Cardiac muscle cell (in vitro differentiated cells and primary cell): Measurements from ENCODE around the gene MXD1. TPM values are rescaled to one million over a fixed set of nuclear protein-coding genes. Genes with fewer than 3 reads are reported as not detected.

Experiments used
- DNase-seq, 2 donors: peaks; one replicate each; pipeline versions ENCODE4 v3.0.0 to v3.0.0-alpha.2; 2010 to 2017; ENCODE audit warnings: low read depth in 1 of 2, low spot score in 1 of 2
- H3K27ac ChIP-seq: fragments of 200-600 bp; sonication (generic); 2 replicates; pipeline ENCODE4 v1.5.1; 2016
- H3K27me3 ChIP-seq: fragments of 200-600 bp; sonication (generic); 2 replicates; pipeline ENCODE4 v1.6.0; 2016; ENCODE audit warnings: control low read depth
- H3K36me3 ChIP-seq: fragments of 200-600 bp; sonication (generic); 2 replicates; pipeline ENCODE4 v1.5.1; 2016; ENCODE audit warnings: control low read depth
- H3K4me1 ChIP-seq: fragments of 200-600 bp; sonication (generic); 2 replicates; pipeline ENCODE4 v1.8.1; 2017; ENCODE audit warnings: low read depth, mild to moderate bottlenecking, mixed run types
- H3K4me3 ChIP-seq: fragments of 200-600 bp; sonication (generic); 2 replicates; pipeline ENCODE4 v1.5.1; 2016; ENCODE audit warnings: mild to moderate bottlenecking
- H3K9me3 ChIP-seq: fragments of 200-600 bp; sonication (generic); 2 replicates; pipeline ENCODE4 v1.5.1; 2017; ENCODE audit warnings: low read depth, mild to moderate bottlenecking, control low read depth
- CTCF ChIP-seq: IDR thresholded peaks from 2 replicates; pipeline ENCODE4 v1.5.1; 2012; ENCODE audit warnings: low read depth, mild to moderate bottlenecking, low read length
- polyA plus RNA-seq: library from polyadenylated mRNA; unstranded; fragments of >200 nt; fragmentation: Nextera tagmentation; extraction: Ambion mirVana; gene quantifications from 2 replicates; pipeline ENCODE4 v1.2.1, GENCODE V29; 2016
- total RNA-seq: library from RNA; depleted of rRNA; stranded (reverse); fragments of >200 nt; gene quantifications from 2 replicates; pipeline ENCODE4 v1.2.3, GENCODE V29; 2016

The MXD1 gene
- total and polyA plus RNA-seq, 2 experiments from 2014 or later: 3.6 to 6.5 TPM

- peak overlapping the region; percentile 47 for H3K4me3 ChIP-seq
- no peaks in the 10 kb centered on the region for H3K27me3 ChIP-seq
- DNase-seq: peak; percentile 100
- peak; percentile 25 for TF ChIP-seq CTCF
- peak overlapping the region; percentile 97 for H3K27ac ChIP-seq
- peaks cover 5% of the 10 kb centered on the region for H3K4me1 ChIP-seq
- no peaks in the 10 kb centered on the region for H3K9me3 ChIP-seq
- H3K36me3 ChIP-seq: peaks cover 7% of the 10 kb centered on the region
These were observed 552 bp upstream of the MXD1 start for GRCh38 chr2:69914164-69914949.

GRCh38 chr2:69916106-69916505 lies 1.2 kb downstream of the MXD1 start:
- DNase-seq: no peak
- H3K27me3 ChIP-seq: no peaks in the 10 kb centered on the region
- H3K9me3 ChIP-seq: no peaks in the 10 kb centered on the region
- H3K4me1 ChIP-seq: peaks cover 5% of the 10 kb centered on the region
- no peak for TF ChIP-seq CTCF
- H3K27ac ChIP-seq: no peak overlapping the region
- peak overlapping the region; percentile 91 for H3K4me3 ChIP-seq
- peaks cover 3% of the 10 kb centered on the region for H3K36me3 ChIP-seq

- Histone ChIP-seq H3K27ac (no peak overlapping the region), H3K36me3 (peaks cover 13% of the 10 kb centered on the region), H3K4me1 (peaks cover 5% of the 10 kb centered on the region), H3K4me3 (no peak overlapping the region), H3K27me3 (no peaks in the 10 kb centered on the region), H3K9me3 (no peaks in the 10 kb centered on the region)
- TF ChIP-seq CTCF: no peak
- peak in 1 of 2 donors; percentile 93 for DNase-seq
These were observed 2.9 kb downstream of the MXD1 start for GRCh38 chr2:69917852-69918251.

- Histone ChIP-seq H3K27me3 (no peaks in the 10 kb centered on the region), H3K27ac (no peak overlapping the region), H3K4me1 (peaks cover 5% of the 10 kb centered on the region), H3K4me3 (no peak overlapping the region), H3K36me3 (peaks cover 17% of the 10 kb centered on the region), H3K9me3 (no peaks in the 10 kb centered on the region)
- no peak for TF ChIP-seq CTCF
- DNase-seq: no peak
These were observed 3.5 kb downstream of the MXD1 start for GRCh38 chr2:69918401-69918800.

- no peak for DNase-seq
- Histone ChIP-seq H3K9me3 (no peaks in the 10 kb centered on the region), H3K27me3 (no peaks in the 10 kb centered on the region), H3K4me3 (no peak overlapping the region), H3K27ac (no peak overlapping the region), H3K4me1 (no peaks in the 10 kb centered on the region), H3K36me3 (peaks cover 17% of the 10 kb centered on the region)
- no peak for TF ChIP-seq CTCF
These were observed 8.2 kb downstream of the MXD1 start for GRCh38 chr2:69923116-69923515.
